Gastroesophageal sphincter (tissue), 3 donors: ENCODE data around the gene HCN1.

Source experiments
- CTCF ChIP-seq, 4 experiments: fragments of 200-600 bp in 2 of 4; fragments of 450-650 bp in 2 of 4; sonication (generic) in 1 of 4; IDR thresholded peaks; one replicate each; pipeline ENCODE4 v1.5.1; 2017 to 2019; ENCODE audit warnings: antibody characterized with exemption in 4 of 4, mild to moderate bottlenecking in 2 of 4, moderate library complexity in 2 of 4
- POLR2A ChIP-seq, 2 donors: fragments of 450-650 bp; IDR thresholded peaks; one replicate each; pipeline ENCODE4 v1.6.1; 2017; ENCODE audit warnings: antibody characterized with exemption in 2 of 2, mild to moderate bottlenecking in 2 of 2, moderate library complexity in 1 of 2
- POLR2AphosphoS5 ChIP-seq: sonication (generic); formaldehyde crosslinking; IDR thresholded peaks from one replicate; pipeline ENCODE4 v1.6.1; 2017; ENCODE audit warnings: antibody characterized with exemption

GRCh38 chr5:45281081-45281480, 415.1 kb downstream of the HCN1 start:
- no peak for TF ChIP-seq CTCF (IDR thresholded peaks at IDR 0.05)
- no peak for TF ChIP-seq POLR2AphosphoS5
- TF ChIP-seq POLR2A (IDR thresholded peaks at IDR 0.05), result no peak
